Stimulated activated CD4-positive, alpha-beta T cell treated with anti-CD3 and anti-CD28 coated beads, TNF-alpha, amount 100 ng/mL, for 4 hours (primary cell): ENCODE data around the gene RELB.
"Not testable (repeated sequence)": the region's sequence is repeated elsewhere in the genome, so short reads cannot be mapped to it uniquely, and the experiment has no call there.

Experiments
- DNase-seq, 3 experiments: peaks; one replicate each; pipeline ENCODE4 v3.0.0-alpha.2; 2020; ENCODE audit warnings: low read depth in 3 of 3

RELB gene

DNA sequence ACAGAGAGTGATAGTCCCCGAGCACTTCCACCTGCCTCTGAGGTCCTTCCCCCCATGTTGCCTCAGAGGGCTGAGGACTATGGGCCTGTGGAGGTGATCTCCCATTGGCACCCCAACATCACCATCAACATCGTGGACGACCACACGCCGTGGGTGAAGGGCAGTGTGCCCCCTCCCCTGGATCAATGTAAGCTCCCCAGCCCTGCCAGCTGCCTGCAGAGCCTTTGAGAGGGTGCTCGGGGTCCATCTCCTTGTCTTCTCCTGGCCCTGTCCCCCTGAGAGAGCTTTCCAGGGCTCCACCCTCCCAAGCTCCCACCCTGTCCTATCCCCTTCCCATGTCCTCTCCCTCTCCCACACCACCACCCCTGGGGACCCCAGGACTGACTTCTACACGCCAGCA is 14.9 kb upstream of the RELB start:
- no peak for DNase-seq

DNA sequence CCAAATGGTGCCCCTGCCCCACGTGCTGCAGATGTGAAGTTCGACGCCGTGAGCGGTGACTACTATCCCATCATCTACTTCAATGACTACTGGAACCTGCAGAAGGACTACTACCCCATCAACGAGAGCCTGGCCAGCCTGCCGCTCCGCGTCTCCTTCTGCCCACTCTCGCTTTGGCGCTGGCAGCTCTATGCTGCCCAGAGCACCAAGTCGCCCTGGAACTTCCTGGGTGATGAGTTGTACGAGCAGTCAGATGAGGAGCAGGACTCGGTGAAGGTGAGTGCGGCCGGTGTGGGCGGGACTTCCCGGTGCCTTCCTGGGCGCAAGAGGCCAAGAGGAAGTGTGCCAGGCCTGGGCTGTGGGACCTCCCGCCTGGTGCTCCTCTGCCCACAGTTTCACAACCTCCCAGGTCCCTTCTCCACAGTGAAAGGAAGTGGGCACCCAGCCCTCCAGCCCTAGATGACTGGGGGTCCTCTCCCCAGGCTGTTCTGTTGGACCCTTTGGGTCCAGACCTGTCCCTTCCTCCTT is 14.1 kb upstream of the RELB start:
- DNase-seq: no peak

DNA sequence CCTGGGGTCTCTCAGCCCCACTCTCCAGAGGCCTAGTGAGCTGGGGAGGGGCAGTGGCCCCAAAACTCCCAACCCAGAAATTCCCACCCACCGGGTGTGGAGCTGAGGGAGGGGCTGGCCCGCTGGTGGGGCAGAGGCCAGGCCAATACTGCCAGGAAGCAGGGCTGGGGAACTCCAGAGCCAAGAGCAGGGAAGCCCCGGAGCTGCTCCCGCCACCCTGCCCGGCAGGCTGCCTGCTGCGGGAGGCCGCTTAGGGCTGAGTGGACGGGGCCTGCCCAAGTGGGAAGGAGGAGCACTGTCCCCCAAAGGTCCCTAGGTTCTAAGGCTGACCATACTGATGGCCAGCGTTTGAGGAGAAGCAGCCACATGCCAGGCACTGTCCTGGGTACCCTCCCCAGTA is 13.0 kb upstream of the RELB start:
- DNase-seq: no peak

DNA sequence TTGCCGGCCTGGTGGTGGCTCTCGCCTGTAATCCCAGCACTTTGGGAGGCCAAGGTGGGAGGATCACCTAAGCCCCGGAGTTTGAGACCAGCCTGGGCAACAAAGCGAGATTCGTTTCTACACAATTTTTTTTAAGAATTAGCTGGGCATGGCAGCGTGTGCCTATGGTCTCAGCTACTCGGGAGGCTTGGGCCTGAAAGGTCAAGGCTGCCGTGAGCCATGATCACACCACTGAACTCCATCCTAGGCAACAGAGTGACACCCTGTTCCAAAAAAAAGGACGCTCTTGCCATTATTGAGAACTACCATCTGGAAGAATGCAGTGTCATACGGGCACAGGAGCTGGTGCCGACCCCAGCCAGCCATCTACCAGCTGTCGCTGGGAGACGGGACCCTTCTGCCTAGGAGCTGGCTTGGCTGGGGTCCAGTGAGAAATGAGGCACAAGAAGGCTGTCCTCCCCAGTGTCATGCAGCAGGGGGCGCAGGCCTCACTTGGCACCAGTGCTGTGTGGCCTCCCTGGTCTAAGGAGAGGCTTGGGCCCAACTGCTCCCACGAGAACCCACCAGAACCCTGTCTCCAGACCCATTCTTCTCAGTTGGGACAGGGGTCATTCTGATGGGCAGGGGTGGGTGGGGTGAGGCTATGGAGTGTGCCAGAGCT is 12.2 kb upstream of the RELB start:
- DNase-seq: peak; percentile 35 to 56 (median 38)

DNA sequence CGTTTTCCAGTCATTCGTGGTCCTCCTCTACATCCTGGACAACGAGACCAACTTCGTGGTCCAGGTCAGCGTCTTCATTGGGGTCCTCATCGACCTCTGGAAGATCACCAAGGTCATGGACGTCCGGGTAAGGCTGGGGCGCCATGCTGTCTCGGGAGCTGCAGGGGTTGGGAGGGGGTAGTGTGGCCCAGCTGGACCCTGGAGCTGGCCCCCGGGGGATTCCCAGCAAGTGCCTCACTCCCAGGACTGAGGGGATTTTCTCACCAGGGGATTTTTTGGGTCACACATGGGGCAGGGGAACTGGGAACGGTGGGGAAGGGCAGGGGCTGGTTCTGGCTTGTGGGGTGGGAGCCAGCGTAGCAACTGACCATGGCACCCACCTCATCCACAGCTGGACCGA is 10.8 kb upstream of the RELB start:
- DNase-seq: no peak

DNA sequence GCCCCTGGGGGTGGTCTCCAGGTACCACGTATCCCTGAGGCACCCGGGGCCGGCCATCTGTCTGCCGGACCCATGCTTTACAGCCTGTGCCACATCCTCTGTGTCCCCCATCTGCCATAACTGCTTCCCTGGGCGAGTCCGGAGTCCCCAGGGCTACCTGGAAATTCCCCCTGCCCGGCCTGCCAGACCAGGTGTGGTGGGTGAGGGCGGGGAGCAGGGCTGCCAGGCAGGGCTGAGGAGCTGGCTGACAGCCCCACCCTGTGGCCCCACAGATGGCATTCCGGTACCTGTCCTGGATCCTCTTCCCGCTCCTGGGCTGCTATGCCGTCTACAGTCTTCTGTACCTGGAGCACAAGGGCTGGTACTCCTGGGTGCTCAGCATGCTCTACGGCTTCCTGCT is 10.3 kb upstream of the RELB start:
- no peak for DNase-seq

DNA sequence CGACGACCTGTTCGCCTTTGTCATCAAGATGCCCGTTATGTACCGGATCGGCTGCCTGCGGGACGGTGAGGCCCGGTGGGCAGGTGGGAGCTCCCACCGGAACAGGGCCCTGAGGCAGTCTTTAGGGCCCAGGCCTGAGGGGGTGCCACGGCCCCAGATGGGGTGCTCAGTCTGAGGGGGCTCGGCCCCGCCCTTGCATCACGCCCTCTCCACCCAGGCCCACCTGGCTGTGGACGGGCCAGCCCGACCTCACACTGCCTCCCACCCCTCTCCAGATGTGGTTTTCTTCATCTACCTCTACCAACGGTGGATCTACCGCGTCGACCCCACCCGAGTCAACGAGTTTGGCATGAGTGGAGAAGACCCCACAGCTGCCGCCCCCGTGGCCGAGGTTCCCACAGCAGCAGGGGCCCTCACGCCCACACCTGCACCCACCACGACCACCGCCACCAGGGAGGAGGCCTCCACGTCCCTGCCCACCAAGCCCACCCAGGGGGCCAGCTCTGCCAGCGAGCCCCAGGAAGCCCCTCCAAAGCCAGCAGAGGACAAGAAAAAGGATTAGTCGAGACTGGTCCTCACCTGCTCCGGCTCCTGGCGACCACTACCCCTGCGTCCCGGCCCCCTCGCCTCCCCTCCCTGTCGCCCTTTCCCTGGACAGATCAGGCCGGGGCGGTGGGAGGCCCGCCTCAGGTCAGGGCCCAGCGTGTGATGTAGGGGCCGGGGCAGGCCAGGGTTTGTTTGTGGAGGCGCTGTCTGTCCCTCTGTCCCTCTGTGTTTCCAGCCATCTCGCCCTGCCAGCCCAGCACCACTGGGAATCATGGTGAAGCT is 8.7 kb upstream of the RELB start:
- no peak for DNase-seq

DNA sequence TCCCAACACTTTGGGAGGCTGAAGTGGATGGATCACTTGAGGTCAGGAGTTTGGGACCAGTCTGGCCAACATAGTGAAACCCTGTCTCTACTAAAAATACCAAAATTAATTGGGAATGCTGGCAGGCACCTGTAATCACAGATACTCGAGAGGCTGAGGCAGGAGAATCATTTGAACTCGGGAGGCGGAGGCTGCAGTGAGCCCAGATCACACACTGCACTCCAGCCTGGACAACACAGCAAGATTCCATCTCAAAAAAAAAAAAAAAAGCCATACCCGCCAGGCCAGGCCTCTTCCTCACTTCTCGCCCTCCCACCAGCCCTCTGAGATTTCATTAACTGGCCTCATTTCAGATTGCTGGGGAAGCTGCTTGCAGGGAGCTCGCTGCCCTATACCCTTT is 7.7 kb upstream of the RELB start:
- DNase-seq: no peak

DNA sequence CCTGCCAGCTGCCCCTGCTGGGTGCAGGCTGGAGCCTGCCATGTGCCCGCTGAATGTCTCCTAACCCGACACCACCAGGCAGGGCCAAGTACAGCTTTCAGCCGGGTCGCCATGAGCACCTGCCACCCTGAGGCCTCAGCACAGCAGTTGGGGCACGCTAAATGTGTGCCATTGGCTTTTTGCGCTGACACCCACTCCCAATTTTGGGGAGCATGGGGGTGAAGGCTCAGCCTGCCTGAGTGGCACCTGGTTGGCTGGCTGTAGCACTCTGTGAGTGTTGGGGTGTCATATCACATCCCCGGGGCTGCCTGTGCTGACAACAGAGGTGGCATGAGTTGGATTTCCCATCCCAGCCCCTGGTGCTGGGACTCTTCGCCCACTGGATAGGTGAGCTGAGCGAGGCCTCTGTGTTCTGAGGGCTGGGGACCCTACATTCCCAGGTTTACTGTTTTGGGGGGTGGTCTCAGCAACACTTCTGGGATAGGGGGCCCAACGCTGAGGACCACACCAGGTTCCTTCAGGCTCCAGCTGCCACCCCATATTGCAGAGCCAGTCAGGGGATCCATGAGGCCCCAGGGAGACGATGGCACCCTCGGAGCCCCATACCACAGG is 7.2 kb upstream of the RELB start:
- DNase-seq: no peak

DNA sequence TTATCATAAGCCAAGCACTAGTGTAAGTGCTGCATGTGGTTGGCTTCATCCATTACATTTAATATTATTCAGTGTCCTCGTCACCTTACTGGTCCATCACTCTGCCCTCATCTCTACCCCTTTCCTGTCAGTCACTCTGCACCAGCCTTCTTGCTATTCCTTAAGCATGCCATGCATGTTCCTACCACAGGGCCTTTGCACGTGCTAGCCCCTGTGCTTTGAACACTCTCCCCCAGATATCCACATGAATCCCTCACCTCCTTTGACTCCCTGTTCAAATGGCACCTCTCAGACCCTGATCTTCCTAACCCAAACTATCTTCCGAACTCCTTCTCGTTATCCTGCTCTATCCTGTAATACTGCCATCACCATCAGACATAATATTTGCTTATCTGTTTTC is 3.2 kb upstream of the RELB start:
- DNase-seq: no peak

DNA sequence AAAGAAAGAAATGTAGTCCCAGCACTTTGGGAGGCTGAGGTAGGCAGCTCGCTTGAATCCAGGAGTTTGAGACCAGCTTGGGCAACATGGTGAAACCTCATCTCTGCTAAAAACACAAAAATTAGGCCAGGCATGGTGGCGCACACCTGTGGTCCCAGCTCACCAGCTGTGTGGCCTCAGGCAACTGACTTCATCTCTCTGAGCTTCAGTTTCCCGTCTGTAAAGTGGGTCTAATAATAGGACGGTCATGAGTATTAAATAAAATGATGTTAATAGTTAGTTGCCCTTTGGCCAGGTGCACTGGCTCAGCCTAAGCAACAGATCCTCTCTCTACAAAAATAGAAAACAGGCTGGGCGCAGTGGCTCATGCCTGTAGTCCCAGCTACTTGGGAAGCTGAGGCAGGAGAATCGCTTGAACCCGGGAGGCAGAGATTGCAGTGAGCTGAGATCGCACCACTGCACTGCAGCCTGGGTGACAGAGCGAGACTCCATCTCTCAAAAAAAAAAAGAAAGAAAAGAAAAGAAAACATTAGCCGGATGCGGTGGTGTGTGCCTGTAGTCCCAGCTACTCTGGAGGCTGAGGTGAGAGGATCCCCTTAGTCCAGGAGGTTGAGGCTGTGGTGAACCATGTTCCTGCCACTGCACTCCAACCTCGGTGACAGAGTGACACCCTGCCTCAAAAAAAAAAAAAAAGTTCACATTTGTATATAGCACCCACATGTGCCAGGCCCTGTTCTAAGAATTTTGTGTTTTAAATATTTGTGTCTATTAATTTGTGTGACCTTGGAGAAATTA is 1.9 kb upstream of the RELB start:
- not testable (repeated sequence) for DNase-seq

DNA sequence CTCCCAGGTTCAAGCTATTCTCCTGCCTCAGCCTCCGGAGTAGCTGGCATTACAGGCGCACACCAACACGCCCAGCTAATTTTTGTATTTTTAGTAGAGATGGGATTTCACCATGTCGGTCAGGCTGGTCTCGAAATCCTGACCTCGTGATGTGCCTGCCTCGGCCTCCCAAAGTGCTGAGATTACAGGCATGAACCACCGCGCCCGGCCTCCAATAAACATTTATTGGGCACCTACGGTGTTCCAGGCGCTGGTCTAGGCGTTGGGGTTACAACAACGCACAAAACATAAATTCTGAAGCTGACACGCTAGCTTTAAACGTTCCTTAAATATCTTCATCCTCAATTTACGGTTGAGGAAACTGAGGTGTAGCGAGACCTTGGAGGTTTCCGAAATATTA is 599 bp upstream of the RELB start:
- DNase-seq: not testable (repeated sequence)

DNA sequence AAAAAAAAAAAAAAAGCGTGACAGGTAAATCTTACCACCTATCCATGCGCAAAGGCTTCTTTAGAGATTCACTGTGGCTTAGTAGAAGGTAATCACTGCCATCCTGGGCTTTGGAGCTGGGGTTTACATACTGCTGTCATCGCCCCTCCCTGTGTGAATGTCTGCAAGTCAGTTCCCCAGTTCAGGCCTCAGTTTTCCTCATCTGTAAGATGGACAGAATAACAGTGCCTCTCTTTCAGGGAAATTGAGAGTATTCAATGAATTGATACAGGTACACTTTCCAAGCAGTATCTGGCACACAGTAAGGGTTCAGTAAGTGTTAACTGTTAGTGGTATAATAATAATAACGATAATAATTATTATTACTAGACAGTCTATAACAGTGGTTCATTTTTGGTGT is 2.2 kb downstream of the RELB start:
- no peak for DNase-seq

DNA sequence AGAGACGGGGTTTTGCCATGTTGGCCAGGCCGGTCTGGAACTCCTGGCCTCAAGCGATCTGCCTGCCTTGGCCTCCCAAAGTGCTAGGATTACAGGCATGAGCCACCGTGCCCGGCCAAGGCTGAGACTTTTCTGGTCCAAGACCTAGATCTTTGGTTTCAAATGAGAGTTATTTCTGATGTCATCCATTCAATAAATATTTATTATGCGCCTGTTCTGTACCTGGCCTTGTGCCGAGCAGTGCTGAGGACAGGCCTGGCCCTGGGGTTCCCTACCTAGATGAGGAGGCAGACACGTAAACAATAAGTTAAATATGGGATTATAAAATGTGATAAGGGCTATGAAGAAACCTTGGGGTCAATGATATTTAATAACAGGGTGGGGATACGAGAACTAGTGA is 4.5 kb downstream of the RELB start:
- DNase-seq: no peak

DNA sequence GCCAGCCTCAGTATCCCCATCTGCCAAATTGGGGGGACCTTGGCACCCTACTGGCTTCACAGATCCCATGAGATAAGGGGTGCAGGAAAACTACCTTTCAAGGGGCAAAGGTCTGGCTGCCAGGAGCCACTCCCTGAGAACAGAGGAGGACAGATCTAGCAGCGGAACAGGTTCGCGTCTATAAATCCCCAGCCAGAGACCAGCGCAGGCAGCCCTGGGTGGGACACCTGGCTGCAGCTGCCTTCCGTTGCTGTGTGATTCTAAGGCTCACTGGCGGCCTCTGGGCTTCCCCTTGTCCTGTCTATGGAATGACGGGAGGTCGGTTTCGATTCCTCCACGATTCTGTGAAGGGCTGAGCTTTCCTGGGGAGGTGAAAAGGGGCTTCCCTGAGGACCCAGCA is 7.3 kb downstream of the RELB start:
- DNase-seq: no peak

DNA sequence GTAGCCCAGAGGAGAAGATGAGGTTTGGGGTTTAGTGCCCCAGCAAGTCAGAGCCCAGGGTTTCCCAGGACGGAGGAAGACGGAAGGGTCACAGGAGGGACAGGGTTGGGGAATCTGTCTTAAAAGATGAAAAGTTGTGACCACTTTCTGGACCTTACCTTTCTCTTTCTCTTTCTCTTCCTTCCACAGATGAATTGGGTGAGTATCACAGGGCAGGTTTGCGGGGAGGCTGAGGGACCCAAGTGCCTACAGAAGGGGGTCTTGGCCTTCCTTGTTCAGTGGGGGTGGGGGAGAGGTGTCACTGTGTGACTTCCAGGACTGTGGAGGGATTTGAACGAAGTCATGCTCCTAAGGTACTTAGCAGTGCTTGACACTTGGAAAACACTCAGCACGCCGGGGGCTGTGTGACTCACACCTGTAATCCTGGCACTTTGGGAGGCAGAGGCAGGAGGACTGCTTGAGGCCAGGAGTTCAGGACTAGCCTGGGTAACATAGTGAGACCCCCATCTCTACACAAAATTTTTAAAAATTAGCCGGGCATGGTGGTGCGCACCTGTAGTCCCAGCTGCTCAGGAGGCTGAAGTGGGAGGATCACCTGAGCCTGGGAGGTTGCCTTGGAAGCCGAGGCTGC is 8.5 kb downstream of the RELB start:
- DNase-seq: no peak

DNA sequence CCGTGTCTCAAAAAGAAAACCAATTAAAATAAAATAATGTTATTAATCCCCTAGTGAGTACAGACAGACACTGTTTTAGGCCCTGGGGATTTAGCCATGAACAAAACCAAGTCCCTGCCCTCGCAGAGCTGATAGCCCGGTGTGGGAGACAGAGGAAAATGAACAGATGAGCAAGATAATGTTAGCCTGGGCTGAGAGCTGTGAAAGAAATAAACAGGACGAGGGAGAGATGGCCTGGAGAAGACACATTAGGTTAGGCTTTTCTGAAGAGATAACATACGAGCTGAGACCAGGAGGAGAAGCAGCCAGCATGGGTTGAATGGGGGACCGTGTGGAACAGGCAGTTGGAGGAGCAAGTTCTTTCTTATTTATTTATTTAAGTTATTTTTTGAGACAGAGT is 9.0 kb downstream of the RELB start:
- DNase-seq: no peak

DNA sequence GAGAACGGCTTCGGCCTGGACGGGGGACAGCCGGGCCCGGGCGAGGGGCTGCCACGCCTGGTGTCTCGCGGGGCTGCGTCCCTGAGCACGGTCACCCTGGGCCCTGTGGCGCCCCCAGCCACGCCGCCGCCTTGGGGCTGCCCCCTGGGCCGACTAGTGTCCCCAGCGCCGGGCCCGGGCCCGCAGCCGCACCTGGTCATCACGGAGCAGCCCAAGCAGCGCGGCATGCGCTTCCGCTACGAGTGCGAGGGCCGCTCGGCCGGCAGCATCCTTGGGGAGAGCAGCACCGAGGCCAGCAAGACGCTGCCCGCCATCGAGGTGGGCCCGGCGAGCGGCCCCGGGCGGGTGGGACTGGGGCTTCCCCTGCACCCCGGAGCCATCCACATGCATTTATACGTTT is 10.7 kb downstream of the RELB start:
- no peak for DNase-seq

DNA sequence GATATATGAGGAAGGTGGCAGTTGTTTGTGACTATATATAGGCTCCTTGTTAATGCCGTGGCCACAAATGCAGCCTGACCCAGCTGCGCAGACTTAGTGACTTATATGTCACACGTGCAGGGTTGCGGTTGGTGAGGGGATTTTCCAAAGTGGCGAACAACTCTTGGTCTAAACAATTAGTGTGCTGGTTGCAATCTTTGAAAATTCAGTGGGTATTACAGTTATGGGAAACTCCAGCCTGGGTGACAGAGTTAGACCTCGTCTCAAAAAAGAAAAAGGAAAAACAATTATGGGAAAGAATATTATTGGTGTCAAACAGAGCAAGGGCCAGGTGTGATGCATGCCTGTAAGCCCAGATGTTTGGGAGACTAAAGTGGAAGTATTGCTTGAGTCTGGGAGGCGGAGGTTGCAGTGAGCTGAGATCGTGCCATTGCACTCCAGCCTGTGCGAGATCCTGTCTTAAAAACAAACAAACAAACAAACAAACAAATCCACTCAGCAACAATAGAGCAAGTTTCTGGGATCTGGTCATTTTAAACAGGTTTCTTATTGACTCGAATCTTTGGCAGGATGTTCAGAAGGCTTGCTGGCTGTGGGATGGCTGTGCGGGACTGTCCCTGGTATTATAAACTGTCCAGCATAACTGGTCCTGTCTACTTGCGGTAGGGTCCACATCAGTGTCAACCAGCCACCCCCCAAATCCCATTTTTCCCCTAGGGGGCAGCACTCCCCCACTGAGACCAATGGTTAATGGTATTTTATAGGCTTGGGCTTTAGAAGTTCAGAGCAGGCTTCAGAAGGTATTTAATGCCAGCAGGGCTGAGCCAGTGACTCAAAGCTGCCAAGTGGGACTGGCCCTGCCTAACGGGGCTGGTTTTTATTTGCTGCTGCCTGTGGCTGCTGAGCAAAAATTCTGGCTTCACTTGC is 15.4 kb downstream of the RELB start:
- peak in 2 of 3 experiments; percentile 30 to 52 for DNase-seq

DNA sequence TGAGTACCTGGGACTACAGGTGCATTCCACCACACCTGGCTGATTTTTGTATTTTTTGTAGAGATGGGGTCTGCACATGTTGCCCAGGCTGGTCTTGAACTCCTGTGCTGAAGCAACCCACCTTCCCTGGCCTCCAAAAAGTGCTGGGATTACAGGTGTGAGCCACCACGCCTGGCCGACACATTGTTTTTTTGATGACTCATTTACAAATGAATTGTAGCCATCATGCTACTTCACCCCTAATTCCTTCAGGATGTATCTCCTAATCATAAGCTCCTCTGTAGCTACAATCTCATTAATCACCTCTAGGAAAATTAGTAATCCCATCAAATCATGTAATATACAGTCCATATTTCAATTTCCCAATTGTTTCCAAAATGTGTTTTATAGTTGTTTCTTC is 17.9 kb downstream of the RELB start:
- no peak for DNase-seq
